COLO829 (cell line): ENCODE results near the gene PLCB1.

ENCODE experiments used
- DNase-seq: peaks from one replicate; pipeline ENCODE4 v3.0.0; 2012; ENCODE audit warnings: low spot score

The PLCB1 gene

GRCh38 chr20:8507231-8507630, 375.2 kb downstream of the PLCB1 start:
- no peak for DNase-seq

DNA sequence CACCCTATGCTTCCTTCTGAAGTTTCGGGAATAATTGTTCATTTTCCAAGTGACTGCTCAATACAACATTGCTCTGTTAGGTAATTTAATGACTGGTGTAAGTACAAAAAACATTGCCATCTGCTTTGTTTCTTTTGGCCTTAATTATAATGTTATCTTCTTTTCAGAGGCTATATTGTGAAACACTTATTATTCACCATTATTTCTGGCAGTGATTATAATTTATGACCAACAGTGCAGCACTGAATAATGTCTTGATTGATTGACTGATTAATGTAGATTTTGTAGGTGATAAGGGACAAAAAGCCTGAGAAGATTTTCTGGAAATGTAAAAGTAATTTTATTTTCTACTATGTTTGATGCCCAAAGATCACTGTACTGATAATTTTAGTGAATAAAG, 377.7 kb downstream of the PLCB1 start:
- no peak for DNase-seq

GRCh38 chr20:8510808-8511207, 378.7 kb downstream of the PLCB1 start:
- no peak for DNase-seq

DNA sequence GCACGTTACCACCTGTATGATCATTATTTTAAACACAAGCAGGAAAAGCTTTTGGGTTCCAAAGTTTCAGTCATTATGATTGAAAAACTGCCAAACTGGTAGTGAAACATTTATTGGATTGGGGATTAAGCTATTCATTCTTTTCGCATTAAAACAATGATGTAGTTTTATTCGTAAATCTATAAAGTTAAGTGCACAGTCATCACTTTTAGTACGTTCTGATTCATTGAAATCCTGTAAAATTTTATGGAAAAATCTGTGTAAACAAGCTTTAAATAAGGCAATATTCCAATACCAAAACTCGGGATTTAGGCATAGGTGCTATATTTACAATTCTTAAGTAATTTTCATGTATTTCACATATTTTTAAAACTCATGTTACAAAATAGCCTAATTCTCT, 379.9 kb downstream of the PLCB1 start:
- DNase-seq: no peak

DNA sequence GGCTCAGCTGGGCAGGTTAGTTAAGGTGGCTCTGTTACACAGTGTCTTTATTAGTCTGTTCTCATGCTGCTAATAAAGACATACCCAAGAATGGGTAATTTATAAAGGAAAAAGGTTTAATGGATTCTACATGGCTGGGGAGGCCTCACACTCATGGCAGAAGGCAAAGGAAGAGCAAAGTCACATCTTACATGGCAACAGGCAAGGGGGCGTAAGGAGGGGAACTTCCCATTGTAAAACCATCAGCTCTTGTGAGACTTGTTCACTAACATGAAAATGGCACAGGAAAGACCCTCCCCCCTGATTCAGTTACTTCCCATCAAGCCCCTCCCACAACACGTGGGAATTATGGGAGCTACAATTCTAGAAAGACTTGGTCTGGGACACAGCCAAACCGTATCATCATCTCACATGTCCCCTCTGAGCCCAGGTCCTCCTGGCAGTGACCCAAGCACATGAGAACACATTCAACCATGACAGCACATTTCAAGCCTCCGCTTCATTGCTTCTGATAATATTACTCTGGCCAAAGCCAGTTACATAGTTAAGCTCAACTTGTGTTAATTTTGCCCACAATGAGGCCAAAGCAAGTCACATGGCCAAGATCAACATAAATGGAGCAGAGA, 383.9 kb downstream of the PLCB1 start:
- DNase-seq: no peak

GRCh38 chr20:8518878-8519277, 386.8 kb downstream of the PLCB1 start:
- DNase-seq: no peak

- DNase-seq: no peak
Measured at GRCh38 chr20:8519887-8520286, 387.8 kb downstream of the PLCB1 start.

GRCh38 chr20:8522168-8522567, 390.1 kb downstream of the PLCB1 start:
- no peak for DNase-seq

- peak; percentile 26 for DNase-seq
Measured at GRCh38 chr20:8523684-8524083, 391.6 kb downstream of the PLCB1 start.

DNA sequence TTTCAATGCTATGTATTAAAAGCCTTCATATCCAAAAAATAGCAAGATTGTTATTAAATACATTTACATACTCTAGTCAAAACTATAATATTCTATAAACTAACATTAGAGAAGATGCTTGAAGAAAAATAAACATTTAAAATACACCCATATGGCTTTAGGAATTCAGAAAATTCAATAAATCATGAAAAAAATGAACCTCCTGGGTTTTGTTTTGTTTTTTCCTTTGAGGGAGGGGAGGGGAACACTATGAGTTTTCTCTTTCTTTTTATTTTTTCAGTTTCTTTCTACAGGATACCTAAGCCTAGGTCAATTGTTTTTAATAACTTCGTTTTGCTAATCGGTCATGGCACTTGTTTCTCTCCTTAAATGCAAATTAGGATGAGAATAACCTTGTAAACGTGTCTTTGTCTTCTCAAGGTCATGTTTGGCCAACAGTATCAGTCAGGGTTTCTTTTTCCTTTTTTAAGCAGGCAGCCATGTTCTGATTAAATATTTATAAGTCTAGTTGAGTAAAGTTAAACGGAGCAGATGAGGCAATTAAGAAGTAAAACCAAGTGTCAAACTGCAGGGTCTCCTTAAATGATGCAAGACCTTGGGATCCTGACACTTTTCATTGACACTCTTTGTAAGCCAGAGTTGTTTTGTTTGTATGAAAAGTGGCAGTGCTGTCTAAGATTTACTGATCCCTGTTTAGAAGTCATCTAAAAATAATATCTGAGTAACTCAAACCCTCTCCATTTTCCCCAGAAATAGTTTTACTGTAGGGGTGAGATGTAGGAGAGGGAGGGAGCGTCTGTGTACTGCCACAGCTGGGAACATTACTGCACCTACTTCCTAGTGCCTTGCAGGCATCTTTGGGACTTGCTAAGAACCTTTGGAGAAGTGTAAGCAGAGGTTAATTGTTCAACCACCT, 392.3 kb downstream of the PLCB1 start:
- no peak for DNase-seq

DNA sequence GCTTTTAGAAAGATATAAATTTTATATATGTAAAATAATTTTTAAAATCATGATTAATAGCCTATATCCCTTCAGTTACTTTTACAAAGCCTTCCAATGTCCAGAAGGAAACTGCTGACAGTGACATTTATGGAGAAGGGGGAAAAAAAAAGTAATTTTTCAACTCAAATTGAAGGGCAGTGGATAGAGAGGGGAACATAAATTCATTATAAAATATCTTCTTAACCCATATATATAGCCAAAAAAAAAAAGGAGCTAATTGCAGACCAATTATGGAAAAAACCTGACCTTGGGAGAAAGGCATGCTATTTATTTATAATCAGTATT, 392.9 kb downstream of the PLCB1 start:
- no peak for DNase-seq

GRCh38 chr20:8526610-8527009, 394.5 kb downstream of the PLCB1 start:
- no peak for DNase-seq

- DNase-seq: peak; percentile 24
Measured at GRCh38 chr20:8527998-8528723, 396.1 kb downstream of the PLCB1 start.

- DNase-seq: no peak
Measured at GRCh38 chr20:8530022-8530421, 398.0 kb downstream of the PLCB1 start.

- no peak for DNase-seq
Measured at GRCh38 chr20:8532169-8532568, 400.1 kb downstream of the PLCB1 start.

DNA sequence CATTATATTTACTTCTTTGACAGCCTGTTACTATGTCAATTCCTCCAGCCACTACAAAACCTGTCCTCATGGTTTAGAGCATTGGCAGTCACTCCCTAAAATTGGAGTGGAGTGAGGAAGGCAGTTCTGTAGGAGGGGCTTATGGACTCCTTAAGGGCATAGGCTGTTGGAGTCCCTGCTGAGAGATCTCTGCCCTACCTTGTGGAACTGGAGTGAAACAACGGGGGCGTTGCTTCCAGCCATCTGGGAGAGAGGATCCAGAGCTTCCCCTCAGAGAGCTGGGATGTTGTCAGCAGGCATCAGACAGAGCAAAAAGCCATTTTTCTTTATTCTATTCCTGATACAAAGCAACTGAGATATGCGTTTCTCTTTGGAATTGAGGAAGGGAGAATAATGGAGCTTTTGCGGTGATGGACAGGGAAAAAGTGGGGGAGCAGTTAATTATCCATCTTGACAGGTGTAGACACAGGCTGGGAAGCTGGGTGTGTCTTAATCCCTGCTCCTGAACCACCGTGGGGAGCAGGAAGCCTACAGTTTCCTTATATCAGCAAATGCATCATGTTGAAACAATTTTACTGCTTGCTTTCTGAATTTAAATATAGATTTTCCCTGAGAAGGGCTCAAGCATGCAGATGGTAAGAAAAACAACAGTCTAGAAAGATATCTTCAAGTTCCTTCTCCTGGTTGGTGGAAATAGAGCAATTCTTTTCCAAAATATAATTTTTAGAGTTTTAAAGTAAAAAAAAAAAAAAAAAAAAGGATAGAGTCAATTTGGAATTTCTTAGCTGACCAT, 402.5 kb downstream of the PLCB1 start:
- DNase-seq: no peak

GRCh38 chr20:8535403-8536261, 403.6 kb downstream of the PLCB1 start:
- no peak for DNase-seq

DNA sequence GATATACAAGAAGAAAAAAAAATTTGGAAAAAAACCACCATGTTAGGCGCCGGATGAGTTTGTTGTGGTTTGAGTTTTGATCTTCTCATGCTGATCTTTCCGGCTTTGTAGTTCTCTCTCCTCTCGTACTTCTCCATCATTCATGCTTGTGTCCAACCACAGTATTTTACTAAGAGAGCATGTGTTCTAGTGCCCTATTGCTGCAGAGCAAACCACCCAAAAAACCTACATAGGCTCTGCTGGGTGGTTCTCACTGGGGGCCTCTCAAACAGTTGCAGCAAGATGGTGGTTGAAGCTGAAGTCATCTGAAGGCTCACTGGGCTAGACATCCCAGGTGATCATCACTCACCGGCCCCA, 404.2 kb downstream of the PLCB1 start:
- DNase-seq: no peak

- DNase-seq: peak; percentile 92
Measured at GRCh38 chr20:8540466-8540865, 408.4 kb downstream of the PLCB1 start.

GRCh38 chr20:8542110-8542486, 410.0 kb downstream of the PLCB1 start:
- no peak for DNase-seq

- DNase-seq: no peak
Measured at GRCh38 chr20:8545212-8545611, 413.1 kb downstream of the PLCB1 start.
